22Rv1 (cell line): Measurements from ENCODE around the gene FILIP1.

ENCODE experiments used
- H3K27ac ChIP-seq: fragments of 450-650 bp; 2 replicates; pipeline ENCODE4 v1.5.1; 2017
- ZFX ChIP-seq: fragments of 450-650 bp; IDR thresholded peaks from 2 replicates; pipeline ENCODE4 v1.6.1; 2017; ENCODE audit warnings: antibody characterized with exemption, borderline replicate concordance
- TF ChIP-seq, protein P1 (sequence below): fragments of 450-650 bp; IDR thresholded peaks from 2 replicates; pipeline ENCODE4 v1.5.1; 2017; ENCODE audit warnings: mild to moderate bottlenecking

FILIP1 gene

GRCh38 chr6:75429061-75429703 lies 64.4 kb downstream of the FILIP1 start:
- H3K27ac ChIP-seq, result no peak overlapping the region
- TF ChIP-seq ZFX, result no peak
- TF ChIP-seq, protein P1, sequence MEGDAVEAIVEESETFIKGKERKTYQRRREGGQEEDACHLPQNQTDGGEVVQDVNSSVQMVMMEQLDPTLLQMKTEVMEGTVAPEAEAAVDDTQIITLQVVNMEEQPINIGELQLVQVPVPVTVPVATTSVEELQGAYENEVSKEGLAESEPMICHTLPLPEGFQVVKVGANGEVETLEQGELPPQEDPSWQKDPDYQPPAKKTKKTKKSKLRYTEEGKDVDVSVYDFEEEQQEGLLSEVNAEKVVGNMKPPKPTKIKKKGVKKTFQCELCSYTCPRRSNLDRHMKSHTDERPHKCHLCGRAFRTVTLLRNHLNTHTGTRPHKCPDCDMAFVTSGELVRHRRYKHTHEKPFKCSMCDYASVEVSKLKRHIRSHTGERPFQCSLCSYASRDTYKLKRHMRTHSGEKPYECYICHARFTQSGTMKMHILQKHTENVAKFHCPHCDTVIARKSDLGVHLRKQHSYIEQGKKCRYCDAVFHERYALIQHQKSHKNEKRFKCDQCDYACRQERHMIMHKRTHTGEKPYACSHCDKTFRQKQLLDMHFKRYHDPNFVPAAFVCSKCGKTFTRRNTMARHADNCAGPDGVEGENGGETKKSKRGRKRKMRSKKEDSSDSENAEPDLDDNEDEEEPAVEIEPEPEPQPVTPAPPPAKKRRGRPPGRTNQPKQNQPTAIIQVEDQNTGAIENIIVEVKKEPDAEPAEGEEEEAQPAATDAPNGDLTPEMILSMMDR, result no peak

GRCh38 chr6:75428204-75428603 lies 65.4 kb downstream of the FILIP1 start:
- no peak overlapping the region for H3K27ac ChIP-seq

GRCh38 chr6:75427329-75427728 lies 66.3 kb downstream of the FILIP1 start:
- TF ChIP-seq, protein P1, result no peak
- no peak for TF ChIP-seq ZFX
- H3K27ac ChIP-seq, result no peak overlapping the region

More at GRCh38 chr6:75428204-75428603, 65.4 kb downstream of the FILIP1 start:
- no peak for TF ChIP-seq ZFX
- TF ChIP-seq, protein P1, result no peak

GRCh38 chr6:75424618-75425548 lies 68.7 kb downstream of the FILIP1 start:
- TF ChIP-seq ZFX, result no peak
- TF ChIP-seq, protein P1, result no peak
- no peak overlapping the region for H3K27ac ChIP-seq

GRCh38 chr6:75423386-75423785 lies 70.2 kb downstream of the FILIP1 start:
- no peak for TF ChIP-seq ZFX
- TF ChIP-seq, protein P1, result no peak
- no peak overlapping the region for H3K27ac ChIP-seq

DNA sequence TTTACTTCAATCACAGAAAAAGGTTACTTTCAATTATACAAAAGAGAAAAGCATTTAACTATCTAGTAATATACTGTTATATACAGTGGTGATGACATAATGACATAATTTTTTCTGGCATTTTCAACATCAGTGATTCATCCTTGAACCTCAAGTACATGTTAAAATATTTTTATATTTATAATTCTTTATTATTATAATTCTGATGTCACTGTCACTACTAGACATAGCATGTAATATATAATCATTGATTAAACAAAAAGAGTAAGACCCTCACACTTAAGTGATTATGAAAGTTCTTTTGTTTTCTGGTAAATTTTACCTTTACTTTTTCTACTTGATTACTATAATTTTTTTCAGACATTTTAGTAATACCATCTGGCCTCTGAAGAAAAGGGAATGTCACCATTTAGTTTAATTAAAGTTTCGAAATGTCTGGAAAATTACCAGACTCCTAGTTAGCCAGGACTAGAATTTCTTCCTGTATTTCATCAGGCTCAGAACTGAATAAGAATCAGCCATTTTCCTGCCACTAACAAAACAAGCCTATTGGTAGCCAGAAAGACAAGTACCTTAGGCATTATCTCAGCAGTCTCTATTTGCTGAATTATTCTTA lies 71.5 kb downstream of the FILIP1 start:
- no peak for TF ChIP-seq ZFX
- TF ChIP-seq, protein P1, result no peak
- no peak overlapping the region for H3K27ac ChIP-seq
